ENCODE measurements around the gene MICAL3.
A peak's percentile ranks its signal among the peaks of the same experiment; 100 is the strongest.
"Not testable (repeated sequence)": the region's sequence is repeated elsewhere in the genome, so short reads cannot be mapped to it uniquely, and the experiment has no call there.

MICAL3 gene

DNA sequence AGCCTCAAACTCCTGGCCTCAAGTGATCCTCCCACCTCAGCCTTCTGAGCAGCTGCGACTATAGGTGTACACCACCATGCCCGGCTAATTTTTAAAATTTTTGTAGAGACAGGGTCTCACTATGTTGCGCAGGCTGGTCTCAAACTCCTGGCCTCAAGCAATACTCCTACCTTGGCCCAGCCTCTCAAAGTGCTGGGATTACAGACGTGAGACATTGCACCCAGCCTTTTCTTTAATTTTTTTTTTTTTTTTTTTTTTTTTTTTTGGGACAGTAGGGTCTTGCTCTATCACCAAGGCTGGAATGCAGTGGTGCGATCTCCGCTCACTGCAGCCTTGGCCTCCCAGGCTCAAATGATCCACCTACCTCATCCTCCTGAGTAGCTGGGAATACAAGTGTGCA, 29.1 kb downstream of the MICAL3 start:
- not testable (repeated sequence) for DNase-seq

GRCh38 chr22:17994424-17995108, 29.8 kb downstream of the MICAL3 start:
- DNase-seq, result peak in 1 of 2 donors; percentile 56

DNA sequence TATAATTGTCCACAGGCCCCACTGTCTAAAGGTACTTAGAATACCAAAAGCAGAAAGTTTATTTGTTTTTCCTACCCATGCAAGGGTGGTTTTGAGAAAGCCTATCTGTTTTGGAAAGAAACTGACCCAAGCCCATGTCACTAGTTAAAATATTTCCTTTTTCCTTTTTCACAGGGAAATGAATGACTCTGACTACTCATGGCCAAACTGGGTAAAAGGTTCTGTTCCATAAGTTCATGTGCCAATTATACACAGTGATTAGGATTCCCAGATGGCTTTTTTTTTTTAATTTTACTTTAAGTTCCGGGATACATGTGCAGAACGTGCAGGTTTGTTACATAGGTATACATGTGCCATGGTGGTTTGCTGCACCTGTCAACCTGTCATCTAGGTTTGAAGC, 31.4 kb downstream of the MICAL3 start:
- DNase-seq, result not testable (repeated sequence)

- not testable (repeated sequence) for DNase-seq
These were observed 32.4 kb downstream of the MICAL3 start for GRCh38 chr22:17991992-17992391.

DNA sequence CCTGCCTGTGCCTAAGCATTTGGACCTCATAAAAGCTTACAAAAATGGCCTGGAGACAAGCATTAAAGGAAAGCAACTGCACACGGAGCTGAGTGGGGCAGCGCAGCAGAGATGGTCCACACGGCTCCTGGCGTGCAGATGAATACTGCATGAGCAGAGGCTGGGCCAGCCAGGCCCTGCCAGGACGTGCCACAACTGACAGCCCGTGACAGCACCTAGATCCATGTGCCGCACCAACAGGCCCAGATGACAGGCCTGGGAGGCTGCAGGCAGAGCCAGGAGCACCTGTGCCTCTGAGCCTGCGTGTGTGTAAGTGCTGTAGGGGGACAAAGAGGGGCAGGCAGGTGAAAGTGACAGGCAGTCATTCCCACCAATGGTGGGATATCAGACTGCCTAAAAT, 33.4 kb downstream of the MICAL3 start:
- DNase-seq, result no peak

DNA sequence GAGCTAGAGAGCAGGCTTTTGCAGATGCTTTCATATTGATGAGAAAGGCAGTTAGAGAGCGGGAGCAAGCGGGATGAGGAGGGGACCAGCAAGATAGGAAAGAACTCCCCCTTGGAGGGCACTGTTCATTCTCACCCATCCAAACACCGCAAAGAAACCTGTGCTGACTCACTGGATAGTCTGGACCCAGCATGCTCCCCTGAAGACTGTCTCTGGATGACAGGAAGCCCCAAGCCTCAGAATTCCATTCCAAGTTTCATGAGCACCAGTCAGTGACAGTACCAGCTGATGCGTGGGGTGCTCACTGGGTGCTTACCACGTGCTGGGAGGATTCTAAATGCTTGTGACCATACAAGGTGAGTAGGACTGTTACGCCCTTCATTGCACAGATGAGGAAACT, 34.2 kb downstream of the MICAL3 start:
- no peak for DNase-seq

DNA sequence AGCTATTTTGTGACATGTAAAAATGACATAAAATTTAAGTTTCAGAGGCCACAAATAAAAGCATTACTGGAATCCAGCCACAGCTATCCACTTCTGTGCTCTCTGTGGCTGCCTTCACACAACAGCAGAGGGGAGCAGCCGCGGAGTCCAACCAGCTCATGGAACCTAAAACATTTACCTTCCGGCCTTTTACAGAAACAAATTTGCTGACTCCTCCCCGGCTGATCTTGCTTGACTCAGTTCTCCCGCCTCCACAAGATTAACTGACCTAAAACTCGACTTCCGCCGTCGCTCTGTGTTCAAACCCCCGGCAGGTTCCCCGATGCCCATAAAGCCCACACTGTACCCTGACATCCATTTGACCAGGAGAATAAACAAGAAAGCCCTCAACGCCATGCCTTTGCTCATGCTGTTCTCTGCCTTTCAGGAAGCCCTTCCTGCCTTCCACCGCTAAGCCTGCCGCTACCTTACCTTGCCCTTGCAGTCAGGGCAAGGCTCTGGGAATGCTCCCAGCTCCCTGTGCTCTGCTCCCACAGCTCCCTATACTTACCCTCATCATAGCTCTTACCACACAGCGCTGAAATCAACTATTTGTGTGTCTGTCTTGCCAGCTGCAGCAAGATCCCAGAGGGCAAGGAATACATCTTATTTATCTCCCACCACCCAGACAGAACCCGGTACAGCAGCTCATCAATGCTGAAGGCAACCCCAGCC, 35.4 kb downstream of the MICAL3 start:
- no peak for DNase-seq

- DNase-seq, result no peak
These were observed 38.8 kb downstream of the MICAL3 start for GRCh38 chr22:17985606-17986005.

DNA sequence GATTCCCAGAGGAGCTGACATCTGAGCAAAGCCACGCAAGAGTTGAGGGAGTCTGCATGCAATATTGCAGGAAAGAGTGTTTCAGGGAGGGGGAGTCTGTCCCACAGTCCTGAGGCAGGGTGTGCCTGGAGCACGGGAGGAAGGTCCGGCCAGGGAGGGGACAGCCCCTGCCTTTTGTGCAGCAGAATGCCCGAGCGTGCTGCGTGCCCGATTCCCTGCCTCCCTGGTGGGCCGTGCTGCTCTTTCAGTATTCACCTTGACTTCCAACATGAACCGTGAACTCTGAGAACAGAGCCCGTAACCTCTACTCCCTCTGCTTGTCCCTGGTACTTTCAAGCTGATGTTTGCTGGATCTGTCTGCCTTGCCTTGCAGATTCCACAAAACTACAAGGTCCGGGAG, 39.3 kb downstream of the MICAL3 start:
- DNase-seq, result not testable (repeated sequence)

- DNase-seq, result no peak
These were observed 40.2 kb downstream of the MICAL3 start for GRCh38 chr22:17984114-17984513.

DNA sequence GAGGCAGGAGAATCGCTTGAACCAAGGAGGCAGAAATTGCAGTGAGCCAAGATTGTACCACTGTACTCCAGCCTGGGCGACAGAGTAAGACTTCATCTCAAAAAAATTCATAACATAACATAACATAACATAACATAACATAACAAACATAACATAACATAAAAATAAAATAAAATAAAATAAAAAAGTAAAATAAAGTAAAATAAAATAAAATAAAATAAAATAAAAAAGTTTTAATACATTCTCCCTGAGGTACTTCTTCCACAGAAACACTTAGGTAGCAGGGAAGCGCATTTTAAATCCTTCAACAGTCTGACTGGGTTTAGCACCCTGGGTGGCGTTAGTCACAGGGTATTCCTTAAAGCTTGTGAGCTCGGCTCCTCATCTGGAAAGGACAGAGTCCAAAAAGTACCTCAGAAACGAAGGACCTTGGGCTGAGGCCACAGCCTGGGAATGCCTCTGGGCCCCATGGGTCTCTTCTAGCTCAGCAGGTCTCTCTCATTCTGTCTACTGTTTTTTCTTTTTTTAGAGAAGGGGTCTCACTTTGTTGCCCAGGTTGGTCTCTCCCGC, 41.7 kb downstream of the MICAL3 start:
- no peak for DNase-seq

DNA sequence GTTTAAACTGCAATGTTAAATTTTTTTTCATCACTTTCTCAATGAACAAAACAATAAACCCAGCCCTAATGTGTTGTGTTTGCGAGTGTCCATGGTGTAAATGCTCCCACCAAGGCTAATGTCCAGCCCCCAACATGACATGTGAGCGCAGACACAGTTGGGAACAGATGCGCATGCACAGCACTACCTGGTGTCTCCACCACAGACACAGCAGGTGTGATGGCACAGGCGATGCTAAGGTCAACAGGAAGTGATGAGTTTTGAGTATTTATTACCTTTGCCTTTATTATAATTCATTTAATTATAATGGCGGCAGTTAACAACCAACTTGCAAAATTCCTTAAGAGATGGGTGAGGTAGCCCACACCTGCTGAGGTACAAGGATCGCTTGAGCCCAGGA, 42.9 kb downstream of the MICAL3 start:
- DNase-seq, result no peak

DNA sequence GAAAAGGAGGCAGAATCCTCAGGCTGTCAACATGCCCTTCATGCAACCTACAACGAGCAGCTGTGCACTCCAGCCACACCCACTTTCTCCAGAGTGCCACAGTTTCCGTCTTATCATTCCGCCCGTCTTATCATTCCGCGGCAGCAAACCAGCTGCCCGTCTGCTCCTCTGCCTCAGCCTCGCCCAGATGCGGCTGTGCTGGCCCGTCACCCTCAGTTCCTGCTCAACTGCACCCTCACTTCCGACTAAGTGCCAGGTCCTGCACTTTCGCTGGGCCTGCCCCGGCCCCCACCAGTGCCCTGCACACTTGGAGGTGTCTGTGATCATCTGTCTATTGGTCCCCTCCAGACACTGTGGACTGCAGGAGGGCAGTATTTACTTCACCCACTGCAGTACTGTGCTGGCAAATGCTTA, 43.7 kb downstream of the MICAL3 start:
- DNase-seq, result peak; percentile 49 to 54

DNA sequence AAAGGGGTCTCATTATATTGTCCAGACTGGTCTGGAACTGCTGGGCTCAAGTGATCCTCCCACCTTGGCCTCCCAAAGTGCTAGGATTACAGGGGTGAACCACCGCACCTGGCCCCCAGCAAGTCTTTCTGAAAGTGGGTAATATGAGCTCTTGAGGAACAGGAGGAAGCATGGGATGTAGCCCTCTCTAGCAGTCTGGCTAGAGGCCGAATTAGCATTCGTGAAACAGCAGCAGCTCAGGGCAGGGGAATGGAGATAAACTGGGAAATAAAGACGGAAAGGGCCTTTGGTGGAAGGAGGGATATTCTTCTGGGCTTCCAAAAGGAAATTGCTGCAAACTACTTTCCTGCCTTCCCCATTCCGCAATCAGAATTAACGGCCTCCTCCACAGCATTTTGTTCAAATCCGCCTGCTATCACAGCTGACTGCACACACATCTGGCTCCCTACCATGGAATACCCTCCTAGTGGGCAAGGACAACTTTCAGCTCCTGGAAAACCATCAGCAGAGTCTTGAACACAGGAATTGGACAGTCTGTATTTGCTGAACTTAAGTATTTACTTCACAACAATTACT, 44.3 kb downstream of the MICAL3 start:
- DNase-seq, result no peak

GRCh38 chr22:17978027-17978426, 46.3 kb downstream of the MICAL3 start:
- DNase-seq, result no peak

- DNase-seq, result no peak
These were observed 47.0 kb downstream of the MICAL3 start for GRCh38 chr22:17977371-17977770.

DNA sequence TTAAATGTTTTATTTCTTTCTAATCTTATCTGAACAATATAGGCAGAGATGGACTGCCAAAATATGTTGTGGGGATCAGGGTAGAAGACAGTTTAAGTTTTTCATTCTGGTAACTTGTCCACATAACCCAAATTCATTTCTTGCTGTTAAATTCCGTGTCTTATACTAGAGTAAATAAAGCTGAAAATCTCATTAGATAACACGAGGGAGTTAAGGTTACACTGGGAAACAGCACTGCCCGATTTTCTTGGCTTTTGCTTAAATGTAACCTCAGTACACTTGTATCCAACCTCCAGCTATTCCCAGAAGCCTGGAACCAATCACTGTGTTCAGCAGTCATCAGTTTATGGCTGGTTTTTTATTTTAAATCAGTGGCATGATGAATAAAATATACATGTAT, 48.2 kb downstream of the MICAL3 start:
- DNase-seq, result no peak

- no peak for DNase-seq
These were observed 49.5 kb downstream of the MICAL3 start for GRCh38 chr22:17974703-17975372.

- DNase-seq, result no peak
These were observed 50.3 kb downstream of the MICAL3 start for GRCh38 chr22:17974087-17974486.

- DNase-seq, result no peak
These were observed 51.1 kb downstream of the MICAL3 start for GRCh38 chr22:17973217-17973616.

- DNase-seq, result no peak
These were observed 51.8 kb downstream of the MICAL3 start for GRCh38 chr22:17972385-17973191.

DNA sequence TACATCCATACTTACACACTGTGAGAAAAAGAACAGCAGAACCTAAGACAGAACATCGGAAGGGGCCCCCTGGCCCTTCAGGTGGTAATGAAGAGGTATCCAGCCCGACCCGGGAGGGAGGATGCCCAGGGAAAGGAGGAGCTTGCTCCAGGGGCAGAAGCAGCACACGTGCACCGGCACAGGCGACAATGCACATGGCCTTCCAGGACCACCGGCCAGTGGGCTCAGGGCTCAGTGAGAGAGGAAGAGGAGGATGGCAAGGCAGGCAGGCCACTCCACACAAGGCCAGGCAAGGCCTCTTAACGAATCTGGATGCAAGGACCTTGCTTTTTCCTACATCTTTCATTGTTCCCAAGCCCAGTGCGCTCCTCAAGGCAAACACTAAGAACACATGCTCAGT, 52.6 kb downstream of the MICAL3 start:
- no peak for DNase-seq

All from CD4-positive, alpha-beta T cell treated with Interleukin-4 for 1 hour (primary cell).